ENCODE data around the gene GJB2.

DNA sequence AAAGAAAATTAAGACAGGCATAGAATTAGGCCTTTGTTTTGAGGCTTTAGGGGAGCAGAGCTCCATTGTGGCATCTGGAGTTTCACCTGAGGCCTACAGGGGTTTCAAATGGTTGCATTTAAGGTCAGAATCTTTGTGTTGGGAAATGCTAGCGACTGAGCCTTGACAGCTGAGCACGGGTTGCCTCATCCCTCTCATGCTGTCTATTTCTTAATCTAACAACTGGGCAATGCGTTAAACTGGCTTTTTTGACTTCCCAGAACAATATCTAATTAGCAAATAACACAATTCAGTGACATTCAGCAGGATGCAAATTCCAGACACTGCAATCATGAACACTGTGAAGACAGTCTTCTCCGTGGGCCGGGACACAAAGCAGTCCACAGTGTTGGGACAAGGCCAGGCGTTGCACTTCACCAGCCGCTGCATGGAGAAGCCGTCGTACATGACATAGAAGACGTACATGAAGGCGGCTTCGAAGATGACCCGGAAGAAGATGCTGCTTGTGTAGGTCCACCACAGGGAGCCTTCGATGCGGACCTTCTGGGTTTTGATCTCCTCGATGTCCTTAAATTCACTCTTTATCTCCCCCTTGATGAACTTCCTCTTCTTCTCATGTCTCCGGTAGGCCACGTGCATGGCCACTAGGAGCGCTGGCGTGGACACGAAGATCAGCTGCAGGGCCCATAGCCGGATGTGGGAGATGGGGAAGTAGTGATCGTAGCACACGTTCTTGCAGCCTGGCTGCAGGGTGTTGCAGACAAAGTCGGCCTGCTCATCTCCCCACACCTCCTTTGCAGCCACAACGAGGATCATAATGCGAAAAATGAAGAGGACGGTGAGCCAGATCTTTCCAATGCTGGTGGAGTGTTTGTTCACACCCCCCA, 3.8 kb downstream of the GJB2 start:
- TF ChIP-seq, protein P1, sequence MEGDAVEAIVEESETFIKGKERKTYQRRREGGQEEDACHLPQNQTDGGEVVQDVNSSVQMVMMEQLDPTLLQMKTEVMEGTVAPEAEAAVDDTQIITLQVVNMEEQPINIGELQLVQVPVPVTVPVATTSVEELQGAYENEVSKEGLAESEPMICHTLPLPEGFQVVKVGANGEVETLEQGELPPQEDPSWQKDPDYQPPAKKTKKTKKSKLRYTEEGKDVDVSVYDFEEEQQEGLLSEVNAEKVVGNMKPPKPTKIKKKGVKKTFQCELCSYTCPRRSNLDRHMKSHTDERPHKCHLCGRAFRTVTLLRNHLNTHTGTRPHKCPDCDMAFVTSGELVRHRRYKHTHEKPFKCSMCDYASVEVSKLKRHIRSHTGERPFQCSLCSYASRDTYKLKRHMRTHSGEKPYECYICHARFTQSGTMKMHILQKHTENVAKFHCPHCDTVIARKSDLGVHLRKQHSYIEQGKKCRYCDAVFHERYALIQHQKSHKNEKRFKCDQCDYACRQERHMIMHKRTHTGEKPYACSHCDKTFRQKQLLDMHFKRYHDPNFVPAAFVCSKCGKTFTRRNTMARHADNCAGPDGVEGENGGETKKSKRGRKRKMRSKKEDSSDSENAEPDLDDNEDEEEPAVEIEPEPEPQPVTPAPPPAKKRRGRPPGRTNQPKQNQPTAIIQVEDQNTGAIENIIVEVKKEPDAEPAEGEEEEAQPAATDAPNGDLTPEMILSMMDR (conservative IDR thresholded peaks at IDR 0.05; ENCODE audit: low read depth in 2 of 2) = peak; percentile 51 to 55
- TF ChIP-seq, protein P2, sequence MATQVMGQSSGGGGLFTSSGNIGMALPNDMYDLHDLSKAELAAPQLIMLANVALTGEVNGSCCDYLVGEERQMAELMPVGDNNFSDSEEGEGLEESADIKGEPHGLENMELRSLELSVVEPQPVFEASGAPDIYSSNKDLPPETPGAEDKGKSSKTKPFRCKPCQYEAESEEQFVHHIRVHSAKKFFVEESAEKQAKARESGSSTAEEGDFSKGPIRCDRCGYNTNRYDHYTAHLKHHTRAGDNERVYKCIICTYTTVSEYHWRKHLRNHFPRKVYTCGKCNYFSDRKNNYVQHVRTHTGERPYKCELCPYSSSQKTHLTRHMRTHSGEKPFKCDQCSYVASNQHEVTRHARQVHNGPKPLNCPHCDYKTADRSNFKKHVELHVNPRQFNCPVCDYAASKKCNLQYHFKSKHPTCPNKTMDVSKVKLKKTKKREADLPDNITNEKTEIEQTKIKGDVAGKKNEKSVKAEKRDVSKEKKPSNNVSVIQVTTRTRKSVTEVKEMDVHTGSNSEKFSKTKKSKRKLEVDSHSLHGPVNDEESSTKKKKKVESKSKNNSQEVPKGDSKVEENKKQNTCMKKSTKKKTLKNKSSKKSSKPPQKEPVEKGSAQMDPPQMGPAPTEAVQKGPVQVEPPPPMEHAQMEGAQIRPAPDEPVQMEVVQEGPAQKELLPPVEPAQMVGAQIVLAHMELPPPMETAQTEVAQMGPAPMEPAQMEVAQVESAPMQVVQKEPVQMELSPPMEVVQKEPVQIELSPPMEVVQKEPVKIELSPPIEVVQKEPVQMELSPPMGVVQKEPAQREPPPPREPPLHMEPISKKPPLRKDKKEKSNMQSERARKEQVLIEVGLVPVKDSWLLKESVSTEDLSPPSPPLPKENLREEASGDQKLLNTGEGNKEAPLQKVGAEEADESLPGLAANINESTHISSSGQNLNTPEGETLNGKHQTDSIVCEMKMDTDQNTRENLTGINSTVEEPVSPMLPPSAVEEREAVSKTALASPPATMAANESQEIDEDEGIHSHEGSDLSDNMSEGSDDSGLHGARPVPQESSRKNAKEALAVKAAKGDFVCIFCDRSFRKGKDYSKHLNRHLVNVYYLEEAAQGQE (IDR thresholded peaks at IDR 0.05; ENCODE audit: unreplicated experiment) = no peak
- TF ChIP-seq EZH2phosphoT487 (IDR thresholded peaks at IDR 0.05; ENCODE audit: unreplicated experiment) = no peak
- TF ChIP-seq EZH2 (IDR thresholded peaks at IDR 0.05; ENCODE audit: low read depth, unreplicated experiment) = no peak
- TF ChIP-seq JUNB (IDR thresholded peaks at IDR 0.05; ENCODE audit: unreplicated experiment) = no peak
- TF ChIP-seq POLR2AphosphoS5 (IDR thresholded peaks at IDR 0.05; ENCODE audit: low read depth) = no peak
- TF ChIP-seq, protein P3, sequence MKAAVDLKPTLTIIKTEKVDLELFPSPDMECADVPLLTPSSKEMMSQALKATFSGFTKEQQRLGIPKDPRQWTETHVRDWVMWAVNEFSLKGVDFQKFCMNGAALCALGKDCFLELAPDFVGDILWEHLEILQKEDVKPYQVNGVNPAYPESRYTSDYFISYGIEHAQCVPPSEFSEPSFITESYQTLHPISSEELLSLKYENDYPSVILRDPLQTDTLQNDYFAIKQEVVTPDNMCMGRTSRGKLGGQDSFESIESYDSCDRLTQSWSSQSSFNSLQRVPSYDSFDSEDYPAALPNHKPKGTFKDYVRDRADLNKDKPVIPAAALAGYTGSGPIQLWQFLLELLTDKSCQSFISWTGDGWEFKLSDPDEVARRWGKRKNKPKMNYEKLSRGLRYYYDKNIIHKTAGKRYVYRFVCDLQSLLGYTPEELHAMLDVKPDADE (IDR thresholded peaks at IDR 0.05) = no peak
